ENCODE data around the gene CRLF1. TPM values are rescaled to one million over a fixed set of nuclear protein-coding genes. Genes with fewer than 3 reads are reported as not detected.
A peak's percentile ranks its signal among the peaks of the same experiment; 100 is the strongest.

Gene CRLF1
- total and polyA plus RNA-seq, 2 of the 8 experiments (the other 6 are each of a cell fraction or from before 2014, with no cell fraction given), result 7.2 to 10.3 TPM

GRCh38 chr19:18590273-18591272 lies 16.0 kb downstream of the CRLF1 start (continued):
- no peak for TF ChIP-seq USF2 (IDR thresholded peaks at IDR 0.05; ENCODE audit: low read length)
- no peak for TF ChIP-seq SIX5 (IDR thresholded peaks at IDR 0.05; ENCODE audit: low read depth, low read length)
- peak; percentile 58; the same call in 1 of the 2 replicates for TF ChIP-seq SP4 (IDR thresholded peaks at IDR 0.05; ENCODE audit: low read length)
- TF ChIP-seq EZH2 (IDR thresholded peaks at IDR 0.05; ENCODE audit: low read depth, low read length, severe bottlenecking), result no peak
- no peak for TF ChIP-seq KDM1A (IDR thresholded peaks at IDR 0.05; ENCODE audit: borderline replicate concordance, low read length)
- no peak for TF ChIP-seq RNF2 (IDR thresholded peaks at IDR 0.05; ENCODE audit: borderline replicate concordance, low read depth, low read length, missing control alignments, poor library complexity, severe bottlenecking)
- no peak for TF ChIP-seq GABPA (IDR thresholded peaks at IDR 0.05; ENCODE audit: borderline replicate concordance, insufficient read depth, low read length)
- TF ChIP-seq BACH1 (IDR thresholded peaks at IDR 0.05; ENCODE audit: low read length), result peak; percentile 19; the same call in 1 of the 2 replicates
- TF ChIP-seq BRCA1 (IDR thresholded peaks at IDR 0.05; ENCODE audit: low read depth, low read length), result no peak
- TF ChIP-seq SP1 (IDR thresholded peaks at IDR 0.05; ENCODE audit: low read depth, low read length), result peak; percentile 67; the same call in 1 of the 2 replicates
- TF ChIP-seq CHD2 (IDR thresholded peaks at IDR 0.05; ENCODE audit: low read length), result no peak
- no peak for TF ChIP-seq ASH2L (IDR thresholded peaks at IDR 0.05; ENCODE audit: low read length)
- TF ChIP-seq JUN (IDR thresholded peaks at IDR 0.05; ENCODE audit: low read depth, low read length), result no peak
- no peak for TF ChIP-seq HDAC6 (IDR thresholded peaks at IDR 0.05; ENCODE audit: low read depth, low read length)
- no peak for TF ChIP-seq CTBP2 (IDR thresholded peaks at IDR 0.05; ENCODE audit: borderline replicate concordance, insufficient read depth, insufficient read length, low read length)
- TF ChIP-seq FOSL1 (IDR thresholded peaks at IDR 0.05; ENCODE audit: insufficient read depth, low read depth, low read length), result no peak
- TF ChIP-seq JUND (IDR thresholded peaks at IDR 0.05; ENCODE audit: low read length), result no peak
- no peak for TF ChIP-seq SP2 (IDR thresholded peaks at IDR 0.05; ENCODE audit: low read length)
- peak; percentile 85 for TF ChIP-seq TBP (IDR thresholded peaks at IDR 0.05; ENCODE audit: low read depth, low read length)
- no peak for TF ChIP-seq SRF (IDR thresholded peaks at IDR 0.05; ENCODE audit: low read depth, low read length)
- no peak for TF ChIP-seq CBX5 (IDR thresholded peaks at IDR 0.05; ENCODE audit: low read depth, low read length)
- TF ChIP-seq RBBP5 (IDR thresholded peaks at IDR 0.05; ENCODE audit: borderline replicate concordance, low read depth, low read length), result no peak
- TF ChIP-seq KDM5A (IDR thresholded peaks at IDR 0.05; ENCODE audit: low read length), result no peak

Measured in H1 (cell line).